GM19238 (cell line): Measurements from ENCODE around the gene ZDHHC7.
"Not testable (repeated sequence)": the region's sequence is repeated elsewhere in the genome, so short reads cannot be mapped to it uniquely, and the experiment has no call there.

Experiments used
- DNase-seq: peaks from one replicate; pipeline ENCODE4 v3.0.0; 2011; ENCODE audit warnings: low spot score; ENCODE audit not compliant: insufficient read length

Gene ZDHHC7

GRCh38 chr16:84941921-84942320, 69.4 kb downstream of the ZDHHC7 start:
- no peak for DNase-seq

GRCh38 chr16:84940670-84941551, 70.4 kb downstream of the ZDHHC7 start:
- no peak for DNase-seq

GRCh38 chr16:84938616-84939015, 72.7 kb downstream of the ZDHHC7 start:
- DNase-seq, result not testable (repeated sequence)

GRCh38 chr16:84937196-84938005, 73.9 kb downstream of the ZDHHC7 start:
- DNase-seq, result no peak

- no peak for DNase-seq
Measured at GRCh38 chr16:84933774-84934631, 77.3 kb downstream of the ZDHHC7 start.

GRCh38 chr16:84932681-84933080, 78.7 kb downstream of the ZDHHC7 start:
- DNase-seq, result no peak

- DNase-seq, result no peak
Measured at GRCh38 chr16:84931506-84931905, 79.8 kb downstream of the ZDHHC7 start.

GRCh38 chr16:84931107-84931494, 80.2 kb downstream of the ZDHHC7 start:
- no peak for DNase-seq

- DNase-seq, result no peak
Measured at GRCh38 chr16:84930298-84931106, 80.8 kb downstream of the ZDHHC7 start.

- DNase-seq, result no peak
Measured at GRCh38 chr16:84929421-84930297, 81.7 kb downstream of the ZDHHC7 start.

- no peak for DNase-seq
Measured at GRCh38 chr16:84928679-84929420, 82.5 kb downstream of the ZDHHC7 start.

GRCh38 chr16:84927621-84928591, 83.4 kb downstream of the ZDHHC7 start:
- DNase-seq, result no peak

GRCh38 chr16:84926462-84926861, 84.9 kb downstream of the ZDHHC7 start:
- no peak for DNase-seq

GRCh38 chr16:84925773-84926372, 85.5 kb downstream of the ZDHHC7 start:
- no peak for DNase-seq

- peak; percentile 58 for DNase-seq
Measured at GRCh38 chr16:84925092-84925772, 86.1 kb downstream of the ZDHHC7 start.

- DNase-seq, result no peak
Measured at GRCh38 chr16:84924331-84925091, 86.8 kb downstream of the ZDHHC7 start.
